ENCODE data around the gene EFCAB5. TPM values are rescaled to one million over a fixed set of nuclear protein-coding genes. Genes with fewer than 3 reads are reported as not detected.

Gene EFCAB5
- total RNA-seq, 1 experiment from 2014 or later: 1.4 TPM

- Histone ChIP-seq H3K4me1 (replicated peaks; ENCODE audit: insufficient read depth) (0 out of 2 replicates have a peak, but pooled peaks cover 5% of the 10 kb centered on the region), H4K20me1 (ENCODE audit: insufficient read depth) (no peaks in the 10 kb centered on the region), H3K27me3 (ENCODE audit: insufficient read depth, low read depth) (no peaks in the 10 kb centered on the region), H3K36me3 (ENCODE audit: low read depth) (no peaks in the 10 kb centered on the region), H3K9me2 (ENCODE audit: insufficient read depth) (no peaks in the 10 kb centered on the region), H3K4me3 (no peak overlapping the region), H2AFZ (no peak overlapping the region), H3F3A (ENCODE audit: insufficient read depth, low read depth) (no peaks in the 10 kb centered on the region), H3K4me2 (no peak overlapping the region), H3K9me3 (ENCODE audit: insufficient read depth, low read depth) (no peaks in the 10 kb centered on the region), H3K27ac (no peak overlapping the region), H3K79me2 (ENCODE audit: low read depth) (no peaks in the 10 kb centered on the region)
- POLR2A ChIA-PET (ENCODE audit: unreplicated experiment): no interaction called here
- intact Hi-C loops (cut with micrococcal nuclease; ENCODE audit: unreplicated experiment): loop anchor here (1.0 to 10.0 kb wide), 4 partner anchors 132 to 451 kb away; no protein-coding TSS in a partner anchor
- BruUV-seq (replicated peaks): no TSS peak
- CTCF ChIA-PET: interaction anchor here (0.6 to 1.8 kb wide), 10 partner anchors 12 to 446 kb away, joined by 3 to 18 read pairs (median 4); partner anchors contain the start of gene NSRP1
- no peak for TF ChIP-seq CTCF (conservative IDR thresholded peaks at IDR 0.05)
- no peak for TF ChIP-seq EZH2 (IDR thresholded peaks at IDR 0.05; ENCODE audit: low read depth)
- DNase-seq: no peak
Measured at GRCh38 chr17:30103921-30104320, 162.5 kb downstream of the EFCAB5 start.

- H2AFZ ChIP-seq: peak overlapping the region; percentile 77; the same call in 1 of the 2 replicates
- no peak overlapping the region for H3K27ac ChIP-seq
- POLR2A ChIA-PET (ENCODE audit: unreplicated experiment): interaction anchor here (0.5 to 0.7 kb wide), 4 partner anchors 12 to 1153 kb away, joined by 3 to 6 read pairs (median 4); no protein-coding TSS in a partner anchor
- no peaks in the 10 kb centered on the region for H3K27me3 ChIP-seq (ENCODE audit: insufficient read depth, low read depth)
- H3K36me3 ChIP-seq (ENCODE audit: low read depth): no peaks in the 10 kb centered on the region
- peak overlapping the region; percentile 84 for H3K4me2 ChIP-seq
- no peaks in the 10 kb centered on the region for H3F3A ChIP-seq (ENCODE audit: insufficient read depth, low read depth)
- H4K20me1 ChIP-seq (ENCODE audit: insufficient read depth): no peaks in the 10 kb centered on the region
- DNase-seq: peak; percentile 63 to 70
- BruUV-seq (replicated peaks): no TSS peak
- TF ChIP-seq CTCF (conservative IDR thresholded peaks at IDR 0.05): peak; percentile 85
- TF ChIP-seq EZH2 (IDR thresholded peaks at IDR 0.05; ENCODE audit: low read depth): no peak
- H3K9me2 ChIP-seq (ENCODE audit: insufficient read depth): no peaks in the 10 kb centered on the region
- H3K9me3 ChIP-seq (ENCODE audit: insufficient read depth, low read depth): no peaks in the 10 kb centered on the region
- H3K4me1 ChIP-seq (replicated peaks; ENCODE audit: insufficient read depth): 0 out of 2 replicates have a peak, but pooled peaks cover 5% of the 10 kb centered on the region
- H3K79me2 ChIP-seq (ENCODE audit: low read depth): no peaks in the 10 kb centered on the region
- intact Hi-C loops (cut with micrococcal nuclease; ENCODE audit: unreplicated experiment): loop anchor here (1.0 to 10.0 kb wide), 4 partner anchors 132 to 450 kb away; no protein-coding TSS in a partner anchor
- CTCF ChIA-PET: interaction anchor here (0.6 to 1.8 kb wide), 12 partner anchors 11 to 446 kb away, joined by 3 to 18 read pairs (median 4); partner anchors contain the start of gene NSRP1
- H3K4me3 ChIP-seq: peak overlapping the region; percentile 57
Measured at GRCh38 chr17:30104575-30105339, 163.3 kb downstream of the EFCAB5 start.

GRCh38 chr17:30112794-30113193, 171.4 kb downstream of the EFCAB5 start:
- BruUV-seq (replicated peaks): no TSS peak

More at GRCh38 chr17:30112794-30113193, 171.4 kb downstream of the EFCAB5 start:
- DNase-seq: no peak
- Histone ChIP-seq H3K4me2 (peak overlapping the region; percentile 61), H3K36me3 (ENCODE audit: low read depth) (no peaks in the 10 kb centered on the region), H3K4me3 (peak overlapping the region; percentile 35; the same call in 1 of the 2 replicates), H3K27ac (peak overlapping the region; percentile 63), H2AFZ (peak overlapping the region; percentile 63), H4K20me1 (ENCODE audit: insufficient read depth) (no peaks in the 10 kb centered on the region), H3K4me1 (replicated peaks; ENCODE audit: insufficient read depth) (peaks cover 18% of the 10 kb centered on the region), H3K27me3 (ENCODE audit: insufficient read depth, low read depth) (no peaks in the 10 kb centered on the region), H3K79me2 (ENCODE audit: low read depth) (peaks cover 11% of the 10 kb centered on the region), H3K9me2 (ENCODE audit: insufficient read depth) (no peaks in the 10 kb centered on the region; the same call in 1 of the 2 replicates), H3K9me3 (ENCODE audit: insufficient read depth, low read depth) (no peaks in the 10 kb centered on the region), H3F3A (ENCODE audit: insufficient read depth, low read depth) (peaks cover 14% of the 10 kb centered on the region)
- intact Hi-C loops (cut with micrococcal nuclease; ENCODE audit: unreplicated experiment): loop anchor here (10.0 kb wide), 1 partner anchor 362 kb away; the partner anchor contains the start of gene GOSR1
- TF ChIP-seq CTCF (conservative IDR thresholded peaks at IDR 0.05) (no peak), EZH2 (IDR thresholded peaks at IDR 0.05; ENCODE audit: low read depth) (no peak)
- ChIA-PET POLR2A (ENCODE audit: unreplicated experiment) (interaction anchor here (1.1 kb wide), 1 partner anchor 17 kb away, joined by 3 read pairs; no protein-coding TSS in a partner anchor), CTCF (interaction anchor here (0.6 kb wide), 1 partner anchor 31 kb away, joined by 6 read pairs; no protein-coding TSS in a partner anchor)

Data from PC-9 (cell line).